GM12875 (cell line): ENCODE data around the gene BTBD16.

Experiments
- H3K4me3 ChIP-seq: one replicate; pipeline ENCODE4 v1.5.1; 2011; ENCODE audit warnings: low read depth, low read length, control low read depth
- TF ChIP-seq, protein P1 (sequence below): IDR thresholded peaks from 2 replicates; pipeline ENCODE4 v1.5.1; 2011; ENCODE audit warnings: low read depth, mild to moderate bottlenecking, control low read depth, inconsistent platforms, low read length, moderate library complexity, borderline replicate concordance; ENCODE audit not compliant: insufficient read depth

The BTBD16 gene

DNA sequence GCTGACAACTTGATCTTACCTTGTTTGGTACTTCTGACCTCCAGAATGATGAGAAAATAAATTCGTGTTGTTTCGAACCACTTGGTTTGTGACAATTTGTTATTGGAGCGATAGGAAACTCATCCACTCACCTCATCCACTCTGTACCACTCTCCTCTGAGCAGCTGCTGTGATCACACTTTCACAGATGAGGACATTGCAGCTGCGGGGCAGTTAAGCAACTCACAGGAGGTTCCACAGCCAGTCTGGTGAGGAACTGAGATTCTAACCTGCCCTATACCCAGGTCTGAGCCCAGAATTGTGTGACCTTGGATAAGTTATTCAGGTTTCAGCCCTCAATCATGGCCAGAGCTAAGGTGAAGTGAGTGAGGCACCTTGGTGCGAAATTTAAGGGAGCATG lies 35.2 kb downstream of the BTBD16 start:
- no peak overlapping the region for H3K4me3 ChIP-seq
- TF ChIP-seq, protein P1, sequence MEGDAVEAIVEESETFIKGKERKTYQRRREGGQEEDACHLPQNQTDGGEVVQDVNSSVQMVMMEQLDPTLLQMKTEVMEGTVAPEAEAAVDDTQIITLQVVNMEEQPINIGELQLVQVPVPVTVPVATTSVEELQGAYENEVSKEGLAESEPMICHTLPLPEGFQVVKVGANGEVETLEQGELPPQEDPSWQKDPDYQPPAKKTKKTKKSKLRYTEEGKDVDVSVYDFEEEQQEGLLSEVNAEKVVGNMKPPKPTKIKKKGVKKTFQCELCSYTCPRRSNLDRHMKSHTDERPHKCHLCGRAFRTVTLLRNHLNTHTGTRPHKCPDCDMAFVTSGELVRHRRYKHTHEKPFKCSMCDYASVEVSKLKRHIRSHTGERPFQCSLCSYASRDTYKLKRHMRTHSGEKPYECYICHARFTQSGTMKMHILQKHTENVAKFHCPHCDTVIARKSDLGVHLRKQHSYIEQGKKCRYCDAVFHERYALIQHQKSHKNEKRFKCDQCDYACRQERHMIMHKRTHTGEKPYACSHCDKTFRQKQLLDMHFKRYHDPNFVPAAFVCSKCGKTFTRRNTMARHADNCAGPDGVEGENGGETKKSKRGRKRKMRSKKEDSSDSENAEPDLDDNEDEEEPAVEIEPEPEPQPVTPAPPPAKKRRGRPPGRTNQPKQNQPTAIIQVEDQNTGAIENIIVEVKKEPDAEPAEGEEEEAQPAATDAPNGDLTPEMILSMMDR: no peak

- H3K4me3 ChIP-seq: no peak overlapping the region
- TF ChIP-seq, protein P1: no peak
Measured at GRCh38 chr10:122306744-122307143, 35.6 kb downstream of the BTBD16 start.

DNA sequence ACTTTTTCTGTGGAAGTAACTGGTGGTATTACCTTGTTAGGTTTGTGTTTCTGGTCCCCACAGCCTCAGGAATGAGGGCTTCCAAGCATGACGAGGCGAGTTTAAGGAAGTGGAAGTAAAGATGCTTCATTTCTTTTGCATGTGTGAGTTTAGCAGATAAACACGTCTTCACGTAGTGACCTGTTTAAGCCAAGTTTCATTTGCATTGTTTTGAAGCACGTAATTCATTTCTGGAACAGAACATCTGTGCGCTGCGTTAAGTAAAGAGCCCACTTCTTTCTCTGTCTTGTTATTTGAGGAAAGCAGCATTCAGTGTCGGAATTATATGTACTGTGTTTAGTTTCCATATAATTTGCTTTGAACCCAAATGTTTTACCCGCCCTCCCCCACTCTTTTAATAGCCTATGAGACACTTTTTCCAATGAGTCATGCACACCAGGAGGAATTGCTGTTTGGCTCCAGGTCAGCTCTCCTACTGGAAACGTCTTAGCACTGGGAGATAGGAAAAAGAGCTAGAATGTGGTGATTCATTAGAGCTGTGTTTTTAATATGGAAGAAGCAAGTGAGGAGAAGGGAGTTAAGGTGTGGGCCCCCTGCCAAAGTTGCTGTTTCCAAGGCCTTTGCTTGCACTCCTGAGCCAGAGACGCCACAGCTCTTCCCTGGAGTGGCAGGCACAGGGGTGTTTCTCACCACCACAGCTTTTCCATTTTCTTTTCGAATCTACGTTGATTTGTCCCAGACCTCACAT lies 36.7 kb downstream of the BTBD16 start:
- H3K4me3 ChIP-seq: no peak overlapping the region
- TF ChIP-seq, protein P1: no peak

DNA sequence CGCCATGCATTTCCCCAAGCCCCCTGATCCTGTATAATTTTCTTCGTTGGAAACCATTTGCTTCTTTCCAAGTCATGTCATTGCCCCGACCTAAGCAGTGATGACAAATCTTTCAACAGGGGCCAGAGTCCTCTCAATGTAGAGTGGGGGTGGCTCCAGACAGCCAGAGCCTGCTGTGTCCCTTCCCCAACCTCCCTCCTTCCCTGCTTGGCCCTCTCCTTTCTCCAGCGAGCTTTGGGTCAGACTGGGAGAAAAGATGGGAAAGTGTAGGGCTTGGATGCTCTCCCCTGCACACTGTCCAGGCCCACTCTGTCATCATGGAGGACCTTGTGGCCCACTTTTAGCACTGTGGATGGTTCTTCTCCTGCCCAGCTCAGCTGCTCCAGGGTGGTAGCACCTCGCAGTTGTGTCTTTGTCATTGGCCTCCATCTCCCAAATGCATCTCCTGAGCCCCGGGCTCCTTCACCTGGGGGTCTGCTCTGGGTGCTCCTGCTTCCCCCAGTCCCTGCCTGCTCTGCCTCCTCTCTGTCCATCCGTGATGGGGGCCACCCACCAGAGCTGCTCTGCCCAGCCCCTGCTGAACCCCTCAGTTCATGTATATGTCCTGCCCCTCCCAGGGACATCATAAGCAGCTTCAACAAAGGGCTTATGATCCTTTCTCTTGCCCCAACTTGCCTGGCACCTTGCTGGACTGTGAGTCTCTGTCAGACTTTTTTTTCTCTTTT lies 37.5 kb downstream of the BTBD16 start:
- no peak overlapping the region for H3K4me3 ChIP-seq
- TF ChIP-seq, protein P1: no peak

DNA sequence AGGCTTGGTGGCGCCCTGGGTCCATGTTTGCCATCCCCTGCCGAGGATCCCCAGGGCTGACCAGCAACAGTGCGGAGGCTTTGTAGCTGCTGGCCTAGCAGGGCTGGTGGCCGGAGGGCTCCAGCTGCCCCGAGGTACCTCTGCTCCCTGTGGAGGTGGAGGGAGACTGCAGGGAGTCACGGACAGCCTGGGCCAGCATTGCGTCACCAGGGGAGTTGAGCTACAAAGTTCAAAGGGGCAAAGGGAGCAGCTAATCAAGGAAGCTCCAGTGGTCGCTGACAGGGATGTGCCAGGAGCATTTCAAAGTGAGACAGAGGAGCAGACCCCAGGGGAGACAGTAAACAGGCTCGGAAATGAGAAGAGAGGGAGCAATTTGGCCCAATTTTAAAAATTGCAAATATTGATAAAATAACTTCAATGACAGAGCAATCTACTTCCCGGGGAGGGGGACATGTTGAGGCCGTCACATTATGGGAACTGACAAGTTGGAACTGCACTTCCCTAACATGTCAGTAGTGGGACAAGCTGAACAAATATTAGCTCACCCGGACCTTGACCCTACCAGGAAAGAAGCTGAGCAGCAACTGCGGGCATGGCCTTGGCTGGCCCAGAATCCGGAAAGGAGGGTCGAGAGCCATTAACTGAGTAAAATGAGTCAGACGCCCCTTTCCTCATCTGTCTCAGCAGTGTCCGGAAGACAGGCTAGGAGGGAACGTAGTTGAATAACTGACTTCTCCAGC lies 39.4 kb downstream of the BTBD16 start:
- TF ChIP-seq, protein P1: no peak
- no peak overlapping the region for H3K4me3 ChIP-seq

DNA sequence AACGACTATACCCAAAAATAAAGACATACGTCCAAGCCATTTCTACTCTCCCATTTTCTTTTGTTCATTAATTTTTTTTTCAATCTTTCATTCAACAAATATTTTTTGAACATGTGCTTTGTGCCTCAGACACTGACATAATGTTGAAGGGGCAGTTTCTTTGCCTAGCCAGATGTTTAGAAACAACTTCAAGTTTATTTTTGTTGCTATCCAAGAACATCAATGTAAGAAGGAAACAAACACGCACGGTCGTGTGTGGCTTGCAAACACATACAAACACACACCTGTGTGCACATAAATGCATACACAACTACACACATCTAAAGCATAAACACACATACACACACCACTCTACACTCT lies 39.9 kb downstream of the BTBD16 start:
- TF ChIP-seq, protein P1: no peak

More for the DNA sequence above, 39.9 kb downstream of the BTBD16 start:
- H3K4me3 ChIP-seq: no peak overlapping the region
